Left kidney (tissue), 2 donors: ENCODE measurements around the gene KAT5. TPM values are rescaled to one million over a fixed set of nuclear protein-coding genes. Genes with fewer than 3 reads are reported as not detected.
"Not testable (repeated sequence)": the region's sequence is repeated elsewhere in the genome, so short reads cannot be mapped to it uniquely, and the experiment has no call there.

Experiments used
- DNase-seq: peaks from one replicate; pipeline ENCODE4 v3.0.0-alpha.2; 2013
- polyA plus RNA-seq: library from polyadenylated mRNA; unstranded; fragments of 120-200 nt; gene quantifications from one replicate; pipeline ENCODE4 v1.2.1, GENCODE V29; 2013; ENCODE audit not compliant: insufficient read length

The KAT5 gene
- polyA plus RNA-seq, 1 donor, result 71.7 TPM

GRCh38 chr11:65707002-65707401 lies 5.0 kb upstream of the KAT5 start:
- not testable (repeated sequence) for DNase-seq

GRCh38 chr11:65708451-65708850 lies 3.6 kb upstream of the KAT5 start:
- DNase-seq, result no peak

GRCh38 chr11:65709661-65710060 lies 2.4 kb upstream of the KAT5 start:
- no peak for DNase-seq

GRCh38 chr11:65710421-65710820 lies 1.6 kb upstream of the KAT5 start:
- no peak for DNase-seq

- no peak for DNase-seq
These were observed 603 bp downstream of the KAT5 start for GRCh38 chr11:65712633-65713076.

GRCh38 chr11:65713212-65713969 lies 1.3 kb downstream of the KAT5 start:
- no peak for DNase-seq

- DNase-seq, result no peak
These were observed 2.4 kb downstream of the KAT5 start for GRCh38 chr11:65714433-65714832.

- DNase-seq, result no peak
These were observed 4.2 kb downstream of the KAT5 start for GRCh38 chr11:65716302-65716701.

GRCh38 chr11:65716774-65717405 lies 4.8 kb downstream of the KAT5 start:
- DNase-seq, result no peak

GRCh38 chr11:65717906-65718305 lies 5.9 kb downstream of the KAT5 start:
- DNase-seq, result no peak

- DNase-seq, result no peak
These were observed 6.5 kb downstream of the KAT5 start for GRCh38 chr11:65718531-65718930.

GRCh38 chr11:65718964-65719492 lies 7.0 kb downstream of the KAT5 start:
- no peak for DNase-seq

- no peak for DNase-seq
These were observed 7.8 kb downstream of the KAT5 start for GRCh38 chr11:65719871-65720210.

- peak; percentile 85 for DNase-seq
These were observed 8.3 kb downstream of the KAT5 start, which contains the start of gene RNASEH2C for GRCh38 chr11:65720211-65720934. TSS of gene RNASEH2C (minus strand) at chr11:65720798. CDS start at chr11:65720758, 40 bp downstream.

GRCh38 chr11:65722261-65722660 lies 10.2 kb downstream of the KAT5 start:
- no peak for DNase-seq

GRCh38 chr11:65726660-65727059 lies 14.6 kb downstream of the KAT5 start:
- no peak for DNase-seq

- no peak for DNase-seq
These were observed 15.8 kb downstream of the KAT5 start for GRCh38 chr11:65727865-65728264.

- no peak for DNase-seq
These were observed 18.4 kb downstream of the KAT5 start for GRCh38 chr11:65730461-65730860.

- not testable (repeated sequence) for DNase-seq
These were observed 23.1 kb downstream of the KAT5 start for GRCh38 chr11:65735111-65735510.

GRCh38 chr11:65736810-65737209 lies 24.8 kb downstream of the KAT5 start:
- DNase-seq, result no peak

- no peak for DNase-seq
These were observed 27.0 kb downstream of the KAT5 start for GRCh38 chr11:65739022-65739421.

- no peak for DNase-seq
These were observed 29.1 kb downstream of the KAT5 start for GRCh38 chr11:65741185-65741584.

GRCh38 chr11:65742353-65742752 lies 30.3 kb downstream of the KAT5 start:
- DNase-seq, result no peak
